GM12878 (cell line): Measurements from ENCODE around the gene HEXA. TPM values are rescaled to one million over a fixed set of nuclear protein-coding genes. Genes with fewer than 3 reads are reported as not detected.

Experiments
- ATAC-seq: fragments of 200-7000 bp; cut with Tn5 transposase; 3 replicates; pipeline ENCODE4 v1.9.1; 2020; ENCODE audit warnings: mild to moderate bottlenecking, moderate library complexity
- BruUV-seq: library from RNA; stranded (reverse); fragments of 400-500 nt; replicated peaks from 2 replicates; lab custom pipeline; 2021; lab: Mats Ljungman, UMichigan
- CTCF ChIA-PET: fragments of 300-600 bp; sonication (Branson Sonifier 250); formaldehyde crosslinking; extraction: SDS; loops from one replicate; lab custom pipeline; 2021; ENCODE audit warnings: inconsistent platforms; lab: Yijun Ruan, JAX
- POLR2A ChIA-PET: fragments of 350-600 bp; formaldehyde crosslinking; extraction: SDS; loops from one replicate; lab custom pipeline; 2021; ENCODE audit warnings: inconsistent platforms; lab: Charles Lee
- RAD21 ChIA-PET: fragments of 300-600 bp; sonication (Branson Sonifier 250); formaldehyde crosslinking; loops from one replicate; lab custom pipeline; 2023; ENCODE audit warnings: antibody characterized with exemption; ENCODE audit not compliant: unreplicated experiment; lab: Charles Lee
- SMC1A ChIA-PET: fragments of 300-600 bp; sonication (Branson Sonifier 250); formaldehyde crosslinking; loops from one replicate; lab custom pipeline; 2023; ENCODE audit not compliant: unreplicated experiment, uncharacterized antibody; lab: Charles Lee
- DNase-seq: peaks from one replicate; pipeline ENCODE4 v3.0.0-alpha.2; 2011; ENCODE audit warnings: low read depth, low spot score
- FAIRE-seq: peaks from 3 replicates; lab custom pipeline; 2011; peaks lifted over from hg19 to GRCh38; lab: Jason Lieb, UNC
- H2AFZ ChIP-seq: 2 replicates; pipeline ENCODE4 v1.6.0; 2011; ENCODE audit warnings: low read depth, low read length, control low read depth; ENCODE audit not compliant: control insufficient read depth
- H3K27ac ChIP-seq: 2 replicates; pipeline ENCODE4 v1.5.1; 2011; ENCODE audit warnings: control low read depth; ENCODE audit not compliant: control insufficient read depth, insufficient read depth
- H3K27me3 ChIP-seq, 2 experiments: replicated peaks in 1 of 2; 2 replicates each; pipeline versions ENCODE4 v1.6.0 to v1.6.1; 2011; ENCODE audit warnings: low read length in 1 of 2; ENCODE audit not compliant: control insufficient read depth in 2 of 2, insufficient read depth in 2 of 2
- H3K36me3 ChIP-seq, 2 experiments: 2 replicates each; pipeline ENCODE4 v1.5.1; 2011; ENCODE audit warnings: low read length in 1 of 2; ENCODE audit not compliant: control insufficient read depth in 2 of 2, insufficient read depth in 2 of 2
- H3K4me1 ChIP-seq: 2 replicates; pipeline ENCODE4 v1.6.1; 2011; ENCODE audit warnings: mild to moderate bottlenecking, low read length, moderate library complexity, mixed read lengths; ENCODE audit not compliant: control insufficient read depth, insufficient read depth
- H3K4me2 ChIP-seq: 2 replicates; pipeline ENCODE4 v1.6.0; 2011; ENCODE audit warnings: control low read depth; ENCODE audit not compliant: control insufficient read depth, insufficient read depth
- H3K4me3 ChIP-seq: fragments of 200-600 bp; sonication (generic); 2 replicates; pipeline ENCODE4 v1.5.1; 2016
- H3K79me2 ChIP-seq: 2 replicates; pipeline ENCODE4 v1.6.0; 2011; ENCODE audit warnings: low read length; ENCODE audit not compliant: control insufficient read depth, insufficient read depth
- H3K9ac ChIP-seq: 2 replicates; pipeline ENCODE4 v1.8.0; 2011; ENCODE audit warnings: low read length, control low read depth, mixed read lengths; ENCODE audit not compliant: control insufficient read depth, insufficient read depth
- H3K9me3 ChIP-seq: replicated peaks from 3 replicates; pipeline ENCODE4 v1.5.1; 2011; ENCODE audit warnings: mild to moderate bottlenecking, low read length; ENCODE audit not compliant: control insufficient read depth, insufficient read depth
- H4K20me1 ChIP-seq: 2 replicates; pipeline ENCODE4 v1.6.0; 2011; ENCODE audit not compliant: control insufficient read depth, insufficient read depth
- BACH1 ChIP-seq: fragments of 450-650 bp; IDR thresholded peaks from 2 replicates; pipeline ENCODE4 v1.6.1; 2017; ENCODE audit warnings: mild to moderate bottlenecking, borderline replicate concordance
- CREM ChIP-seq: IDR thresholded peaks from 2 replicates; pipeline ENCODE4 v1.6.1; 2014; ENCODE audit warnings: antibody characterized with exemption, low read depth
- GATAD2B ChIP-seq: fragments of 450-650 bp; conservative IDR thresholded peaks from 2 replicates; pipeline ENCODE4 v1.6.1; 2017; ENCODE audit warnings: low read depth, mild to moderate bottlenecking, moderate library complexity
- PAX8 ChIP-seq: fragments of 450-650 bp; IDR thresholded peaks from 2 replicates; pipeline ENCODE4 v1.6.1; 2017; ENCODE audit warnings: mild to moderate bottlenecking, moderate library complexity
- POLR2AphosphoS2 ChIP-seq: IDR thresholded peaks from 2 replicates; pipeline ENCODE4 v1.6.1; 2011; ENCODE audit warnings: low read depth, mild to moderate bottlenecking, low read length, improper control_type of control experiment, moderate library complexity
- POU2F2 ChIP-seq: IDR thresholded peaks from 3 replicates; pipeline ENCODE4 v1.6.1; 2011; ENCODE audit warnings: low read depth, mild to moderate bottlenecking, low read length, borderline replicate concordance
- SIN3A ChIP-seq: IDR thresholded peaks from 2 replicates; pipeline ENCODE4 v1.6.1; 2012; ENCODE audit warnings: low read depth, low read length, improper control_type of control experiment
- SMC3 ChIP-seq: IDR thresholded peaks from 2 replicates; pipeline ENCODE4 v1.6.1; 2011; ENCODE audit warnings: low read length, improper control_type of control experiment, borderline replicate concordance
- SREBF1 ChIP-seq: IDR thresholded peaks from 2 replicates; pipeline ENCODE4 v1.6.1; 2012; ENCODE audit warnings: mild to moderate bottlenecking, low read length
- TARDBP ChIP-seq: IDR thresholded peaks from 2 replicates; pipeline ENCODE4 v1.6.1; 2016; ENCODE audit warnings: borderline replicate concordance
- TCF3 ChIP-seq: IDR thresholded peaks from 2 replicates; pipeline ENCODE4 v1.6.1; 2012; ENCODE audit warnings: low read depth, mild to moderate bottlenecking, low read length, borderline replicate concordance; ENCODE audit not compliant: insufficient read depth
- ZNF24 ChIP-seq: fragments of 450-650 bp; IDR thresholded peaks from 2 replicates; pipeline ENCODE4 v1.6.1; 2017; ENCODE audit warnings: antibody characterized with exemption, mild to moderate bottlenecking
- ZNF622 ChIP-seq: fragments of 450-650 bp; IDR thresholded peaks from 2 replicates; pipeline ENCODE4 v1.6.1; 2017; ENCODE audit warnings: mild to moderate bottlenecking, inconsistent platforms
- WGBS: methylation state at CpG from one replicate; pipeline ENCODE4 v1.1.6; 2016; ENCODE audit warnings: low lambda C conversion rate; ENCODE audit not compliant: insufficient replicate concordance, insufficient coverage; ENCODE audit errors: missing lambda C conversion rate; 5-methylcytosine and 5-hydroxymethylcytosine counted together
- in situ Hi-C: fragments of 300-500 bp; cut with MboI; formaldehyde crosslinking; loops from 9 replicates; pipeline ENCODE4 v1.14.3; 2018; ENCODE audit warnings: mixed read lengths
- intact Hi-C: fragments of 100-400 bp; cut with micrococcal nuclease; formaldehyde crosslinking; loops from one replicate; pipeline ENCODE4 v1.14.2; 2022; ENCODE audit not compliant: unreplicated experiment
- polyA plus RNA-seq, 11 experiments: library from polyadenylated mRNA; depleted of rRNA in 4 of 11; unstranded in 6 of 11; stranded (reverse) in 5 of 11; fragments of >200 nt; fragmentation: Nextera tagmentation in 4 of 11; fragmentation: Illumina TruSeq in 1 of 11; extraction: Ambion mirVana in 4 of 11; extraction: Trizol in 1 of 11; gene quantifications; 1 replicate in 1 of 11; 2 replicates in 10 of 11; pipeline versions ENCODE4 v1.2.1 to v1.2.3, GENCODE V29; 2011 to 2016; ENCODE audit warnings: inconsistent platforms in 2 of 11, missing spikeins in 2 of 11, low read depth in 1 of 11
- total RNA-seq, 4 experiments: library from RNA; depleted of rRNA in 3 of 4; stranded (reverse); fragments of >200 nt in 3 of 4; fragmentation: Illumina TruSeq in 1 of 4; extraction: Trizol in 1 of 4; gene quantifications; 2 replicates each; pipeline versions ENCODE4 v1.2.1 to v1.2.3, GENCODE V29; 2013 to 2021
- TF ChIP-seq, protein P1 (sequence below): IDR thresholded peaks from 2 replicates; pipeline ENCODE4 v1.6.1; 2012; ENCODE audit warnings: improper control_type of control experiment, low read depth, low read length; ENCODE audit not compliant: insufficient replicate concordance
- TF ChIP-seq, protein P2 (sequence below): IDR thresholded peaks from 2 replicates; pipeline ENCODE4 v1.6.1; 2011; ENCODE audit warnings: low read depth, low read length, improper control_type of control experiment, borderline replicate concordance
- TF ChIP-seq, protein P3 (sequence below): fragments of 450-650 bp; IDR thresholded peaks from 2 replicates; pipeline ENCODE4 v1.6.1; 2017; ENCODE audit warnings: mild to moderate bottlenecking, moderate library complexity

Gene HEXA
- total and polyA plus RNA-seq, 10 of the 15 experiments (the other 5 are each of a cell fraction or from before 2014, with no cell fraction given): 24.5 to 151 (median 69.3) TPM

DNA sequence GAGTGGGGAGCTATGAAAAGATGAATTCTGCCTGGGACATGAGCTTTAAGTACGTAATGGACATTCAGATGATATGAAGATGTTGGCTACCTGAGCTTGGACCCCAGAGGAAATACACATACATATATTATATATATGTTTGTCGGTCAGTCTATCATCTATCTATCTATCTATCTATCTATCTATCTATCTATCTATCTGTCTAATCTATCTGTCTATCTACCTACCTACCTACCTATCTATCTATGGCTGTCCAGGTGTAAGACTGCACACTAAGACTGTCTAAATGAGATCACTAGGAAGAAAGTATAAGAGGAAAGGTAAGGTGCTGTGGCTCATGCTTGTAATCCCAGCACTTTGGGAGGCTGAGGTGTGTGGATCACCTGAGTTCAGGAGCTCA, 37.7 kb downstream of the HEXA start:
- no peaks in the 10 kb centered on the region for H3K9me3 ChIP-seq
- RAD21 ChIA-PET: interaction anchor here (0.5 kb wide), 1 partner anchor 356 kb away, joined by 3 read pairs; no protein-coding TSS in a partner anchor
- CTCF ChIA-PET: interaction anchor here (0.6 kb wide), 2 partner anchors 145 to 1162 kb away, joined by 3 read pairs; no protein-coding TSS in a partner anchor
- no peak for ATAC-seq
- H3K36me3 ChIP-seq: peaks cover 2 to 5% of the 10 kb centered on the region in 2 experiments; a peak in 2 of 4 replicates
- no peaks in the 10 kb centered on the region for H3K4me1 ChIP-seq
- SMC1A ChIA-PET: interaction anchor here (1.0 kb wide), 1 partner anchor 15 kb away, joined by 3 read pairs; no protein-coding TSS in a partner anchor
- no peak overlapping the region for H2AFZ ChIP-seq
- in situ Hi-C loops (no loop called here), intact Hi-C loops (no loop called here)
- no peak overlapping the region for H3K4me2 ChIP-seq
- no peak overlapping the region for H3K9ac ChIP-seq
- POLR2A ChIA-PET: no interaction called here
- DNase-seq: no peak
- no peak overlapping the region for H3K27ac ChIP-seq
- H3K4me3 ChIP-seq: no peak overlapping the region
- H4K20me1 ChIP-seq: no peaks in the 10 kb centered on the region
- no peak for FAIRE-seq
- no peaks in the 10 kb centered on the region for H3K27me3 ChIP-seq
- WGBS: 100% methylated on average over 2 of the region's 2 CpGs
- H3K79me2 ChIP-seq: no peaks in the 10 kb centered on the region
- no TSS peak for BruUV-seq
- TF ChIP-seq ZNF24 (no peak), BACH1 (no peak), PAX8 (no peak), ZNF622 (no peak), CREM (no peak), POLR2AphosphoS2 (no peak), SMC3 (no peak), TCF3 (no peak), POU2F2 (no peak), TARDBP (no peak), SREBF1 (no peak), GATAD2B (no peak), SIN3A (no peak)
- TF ChIP-seq, protein P1, sequence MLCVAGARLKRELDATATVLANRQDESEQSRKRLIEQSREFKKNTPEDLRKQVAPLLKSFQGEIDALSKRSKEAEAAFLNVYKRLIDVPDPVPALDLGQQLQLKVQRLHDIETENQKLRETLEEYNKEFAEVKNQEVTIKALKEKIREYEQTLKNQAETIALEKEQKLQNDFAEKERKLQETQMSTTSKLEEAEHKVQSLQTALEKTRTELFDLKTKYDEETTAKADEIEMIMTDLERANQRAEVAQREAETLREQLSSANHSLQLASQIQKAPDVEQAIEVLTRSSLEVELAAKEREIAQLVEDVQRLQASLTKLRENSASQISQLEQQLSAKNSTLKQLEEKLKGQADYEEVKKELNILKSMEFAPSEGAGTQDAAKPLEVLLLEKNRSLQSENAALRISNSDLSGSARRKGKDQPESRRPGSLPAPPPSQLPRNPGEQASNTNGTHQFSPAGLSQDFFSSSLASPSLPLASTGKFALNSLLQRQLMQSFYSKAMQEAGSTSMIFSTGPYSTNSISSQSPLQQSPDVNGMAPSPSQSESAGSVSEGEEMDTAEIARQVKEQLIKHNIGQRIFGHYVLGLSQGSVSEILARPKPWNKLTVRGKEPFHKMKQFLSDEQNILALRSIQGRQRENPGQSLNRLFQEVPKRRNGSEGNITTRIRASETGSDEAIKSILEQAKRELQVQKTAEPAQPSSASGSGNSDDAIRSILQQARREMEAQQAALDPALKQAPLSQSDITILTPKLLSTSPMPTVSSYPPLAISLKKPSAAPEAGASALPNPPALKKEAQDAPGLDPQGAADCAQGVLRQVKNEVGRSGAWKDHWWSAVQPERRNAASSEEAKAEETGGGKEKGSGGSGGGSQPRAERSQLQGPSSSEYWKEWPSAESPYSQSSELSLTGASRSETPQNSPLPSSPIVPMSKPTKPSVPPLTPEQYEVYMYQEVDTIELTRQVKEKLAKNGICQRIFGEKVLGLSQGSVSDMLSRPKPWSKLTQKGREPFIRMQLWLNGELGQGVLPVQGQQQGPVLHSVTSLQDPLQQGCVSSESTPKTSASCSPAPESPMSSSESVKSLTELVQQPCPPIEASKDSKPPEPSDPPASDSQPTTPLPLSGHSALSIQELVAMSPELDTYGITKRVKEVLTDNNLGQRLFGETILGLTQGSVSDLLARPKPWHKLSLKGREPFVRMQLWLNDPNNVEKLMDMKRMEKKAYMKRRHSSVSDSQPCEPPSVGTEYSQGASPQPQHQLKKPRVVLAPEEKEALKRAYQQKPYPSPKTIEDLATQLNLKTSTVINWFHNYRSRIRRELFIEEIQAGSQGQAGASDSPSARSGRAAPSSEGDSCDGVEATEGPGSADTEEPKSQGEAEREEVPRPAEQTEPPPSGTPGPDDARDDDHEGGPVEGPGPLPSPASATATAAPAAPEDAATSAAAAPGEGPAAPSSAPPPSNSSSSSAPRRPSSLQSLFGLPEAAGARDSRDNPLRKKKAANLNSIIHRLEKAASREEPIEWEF: no peak
- TF ChIP-seq, protein P2, sequence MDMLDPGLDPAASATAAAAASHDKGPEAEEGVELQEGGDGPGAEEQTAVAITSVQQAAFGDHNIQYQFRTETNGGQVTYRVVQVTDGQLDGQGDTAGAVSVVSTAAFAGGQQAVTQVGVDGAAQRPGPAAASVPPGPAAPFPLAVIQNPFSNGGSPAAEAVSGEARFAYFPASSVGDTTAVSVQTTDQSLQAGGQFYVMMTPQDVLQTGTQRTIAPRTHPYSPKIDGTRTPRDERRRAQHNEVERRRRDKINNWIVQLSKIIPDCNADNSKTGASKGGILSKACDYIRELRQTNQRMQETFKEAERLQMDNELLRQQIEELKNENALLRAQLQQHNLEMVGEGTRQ: no peak
- TF ChIP-seq, protein P3, sequence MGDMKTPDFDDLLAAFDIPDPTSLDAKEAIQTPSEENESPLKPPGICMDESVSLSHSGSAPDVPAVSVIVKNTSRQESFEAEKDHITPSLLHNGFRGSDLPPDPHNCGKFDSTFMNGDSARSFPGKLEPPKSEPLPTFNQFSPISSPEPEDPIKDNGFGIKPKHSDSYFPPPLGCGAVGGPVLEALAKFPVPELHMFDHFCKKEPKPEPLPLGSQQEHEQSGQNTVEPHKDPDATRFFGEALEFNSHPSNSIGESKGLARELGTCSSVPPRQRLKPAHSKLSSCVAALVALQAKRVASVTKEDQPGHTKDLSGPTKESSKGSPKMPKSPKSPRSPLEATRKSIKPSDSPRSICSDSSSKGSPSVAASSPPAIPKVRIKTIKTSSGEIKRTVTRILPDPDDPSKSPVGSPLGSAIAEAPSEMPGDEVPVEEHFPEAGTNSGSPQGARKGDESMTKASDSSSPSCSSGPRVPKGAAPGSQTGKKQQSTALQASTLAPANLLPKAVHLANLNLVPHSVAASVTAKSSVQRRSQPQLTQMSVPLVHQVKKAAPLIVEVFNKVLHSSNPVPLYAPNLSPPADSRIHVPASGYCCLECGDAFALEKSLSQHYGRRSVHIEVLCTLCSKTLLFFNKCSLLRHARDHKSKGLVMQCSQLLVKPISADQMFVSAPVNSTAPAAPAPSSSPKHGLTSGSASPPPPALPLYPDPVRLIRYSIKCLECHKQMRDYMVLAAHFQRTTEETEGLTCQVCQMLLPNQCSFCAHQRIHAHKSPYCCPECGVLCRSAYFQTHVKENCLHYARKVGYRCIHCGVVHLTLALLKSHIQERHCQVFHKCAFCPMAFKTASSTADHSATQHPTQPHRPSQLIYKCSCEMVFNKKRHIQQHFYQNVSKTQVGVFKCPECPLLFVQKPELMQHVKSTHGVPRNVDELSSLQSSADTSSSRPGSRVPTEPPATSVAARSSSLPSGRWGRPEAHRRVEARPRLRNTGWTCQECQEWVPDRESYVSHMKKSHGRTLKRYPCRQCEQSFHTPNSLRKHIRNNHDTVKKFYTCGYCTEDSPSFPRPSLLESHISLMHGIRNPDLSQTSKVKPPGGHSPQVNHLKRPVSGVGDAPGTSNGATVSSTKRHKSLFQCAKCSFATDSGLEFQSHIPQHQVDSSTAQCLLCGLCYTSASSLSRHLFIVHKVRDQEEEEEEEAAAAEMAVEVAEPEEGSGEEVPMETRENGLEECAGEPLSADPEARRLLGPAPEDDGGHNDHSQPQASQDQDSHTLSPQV: no peak
